ENCODE measurements around the gene PMPCA. TPM values are rescaled to one million over a fixed set of nuclear protein-coding genes. Genes with fewer than 3 reads are reported as not detected.

Gene PMPCA
- total and polyA plus RNA-seq, 2 of the 13 experiments (the other 11 are each of a cell fraction or from before 2014, with no cell fraction given): 70.2 to 88.4 TPM

DNA sequence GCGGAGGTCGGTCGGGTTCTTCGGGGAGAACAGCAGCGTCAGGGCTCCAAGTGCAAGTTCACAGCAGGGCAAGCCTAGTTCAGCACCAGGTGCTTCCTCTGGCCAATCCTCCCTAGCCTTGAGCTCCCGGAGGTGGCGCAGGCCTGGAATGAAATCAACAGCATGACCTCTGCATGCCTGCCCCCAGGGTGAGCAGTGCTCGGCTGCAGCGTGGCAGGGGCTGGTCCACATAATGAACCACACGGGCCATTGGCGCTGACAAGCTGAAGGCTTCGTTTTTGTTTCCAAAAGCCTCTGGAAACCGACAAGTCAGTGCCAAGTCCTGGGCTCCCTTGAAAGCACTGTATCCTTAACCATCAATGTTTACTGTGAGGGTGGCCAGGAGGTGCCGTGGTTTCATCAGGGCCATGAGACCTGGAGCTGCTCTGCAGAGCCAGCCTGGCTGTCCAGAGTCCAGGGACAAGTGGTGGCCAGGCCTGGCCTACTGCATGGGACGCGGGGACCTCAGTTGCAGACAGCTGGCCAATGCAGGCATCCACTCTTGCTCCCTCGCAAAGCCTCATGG is 31.3 kb downstream of the PMPCA start (continued):
- TF ChIP-seq ARNT2 (CRISPR knock-in tag; IDR thresholded peaks at IDR 0.05; ENCODE audit: low read depth): peak; percentile 46; the same call in 1 of the 2 replicates
- TF ChIP-seq AGO2 (optimal IDR thresholded peaks at IDR 0.05; ENCODE audit: low read depth, low read length): peak; percentile 43
- TF ChIP-seq CEBPG (CRISPR knock-in tag; IDR thresholded peaks at IDR 0.05): 0 out of 2 replicates have a peak, but pooled peaks have one; percentile 6
- no peak for TF ChIP-seq ZKSCAN1 (IDR thresholded peaks at IDR 0.05; ENCODE audit: low read length)
- TF ChIP-seq KLF9 (CRISPR knock-in tag; IDR thresholded peaks at IDR 0.05; ENCODE audit: low read depth): no peak
- TF ChIP-seq HMGXB4 (CRISPR knock-in tag; IDR thresholded peaks at IDR 0.05; ENCODE audit: borderline replicate concordance in 1 of 2, low read depth in 1 of 2): peak in 1 of 2 experiments; percentile 36; a peak in 1 of 4 replicates
- TF ChIP-seq, protein P1, sequence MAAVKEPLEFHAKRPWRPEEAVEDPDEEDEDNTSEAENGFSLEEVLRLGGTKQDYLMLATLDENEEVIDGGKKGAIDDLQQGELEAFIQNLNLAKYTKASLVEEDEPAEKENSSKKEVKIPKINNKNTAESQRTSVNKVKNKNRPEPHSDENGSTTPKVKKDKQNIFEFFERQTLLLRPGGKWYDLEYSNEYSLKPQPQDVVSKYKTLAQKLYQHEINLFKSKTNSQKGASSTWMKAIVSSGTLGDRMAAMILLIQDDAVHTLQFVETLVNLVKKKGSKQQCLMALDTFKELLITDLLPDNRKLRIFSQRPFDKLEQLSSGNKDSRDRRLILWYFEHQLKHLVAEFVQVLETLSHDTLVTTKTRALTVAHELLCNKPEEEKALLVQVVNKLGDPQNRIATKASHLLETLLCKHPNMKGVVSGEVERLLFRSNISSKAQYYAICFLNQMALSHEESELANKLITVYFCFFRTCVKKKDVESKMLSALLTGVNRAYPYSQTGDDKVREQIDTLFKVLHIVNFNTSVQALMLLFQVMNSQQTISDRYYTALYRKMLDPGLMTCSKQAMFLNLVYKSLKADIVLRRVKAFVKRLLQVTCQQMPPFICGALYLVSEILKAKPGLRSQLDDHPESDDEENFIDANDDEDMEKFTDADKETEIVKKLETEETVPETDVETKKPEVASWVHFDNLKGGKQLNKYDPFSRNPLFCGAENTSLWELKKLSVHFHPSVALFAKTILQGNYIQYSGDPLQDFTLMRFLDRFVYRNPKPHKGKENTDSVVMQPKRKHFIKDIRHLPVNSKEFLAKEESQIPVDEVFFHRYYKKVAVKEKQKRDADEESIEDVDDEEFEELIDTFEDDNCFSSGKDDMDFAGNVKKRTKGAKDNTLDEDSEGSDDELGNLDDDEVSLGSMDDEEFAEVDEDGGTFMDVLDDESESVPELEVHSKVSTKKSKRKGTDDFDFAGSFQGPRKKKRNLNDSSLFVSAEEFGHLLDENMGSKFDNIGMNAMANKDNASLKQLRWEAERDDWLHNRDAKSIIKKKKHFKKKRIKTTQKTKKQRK (IDR thresholded peaks at IDR 0.05; ENCODE audit: low read length): no peak
- TF ChIP-seq ZNF687 (CRISPR knock-in tag; IDR thresholded peaks at IDR 0.05): peak; percentile 95
- 0 out of 2 replicates have a peak, but pooled peaks have one; percentile 6 for TF ChIP-seq RARA (CRISPR knock-in tag; IDR thresholded peaks at IDR 0.05)
- no peak for TF ChIP-seq ONECUT2 (CRISPR knock-in tag; IDR thresholded peaks at IDR 0.05)
- TF ChIP-seq, protein P2, sequence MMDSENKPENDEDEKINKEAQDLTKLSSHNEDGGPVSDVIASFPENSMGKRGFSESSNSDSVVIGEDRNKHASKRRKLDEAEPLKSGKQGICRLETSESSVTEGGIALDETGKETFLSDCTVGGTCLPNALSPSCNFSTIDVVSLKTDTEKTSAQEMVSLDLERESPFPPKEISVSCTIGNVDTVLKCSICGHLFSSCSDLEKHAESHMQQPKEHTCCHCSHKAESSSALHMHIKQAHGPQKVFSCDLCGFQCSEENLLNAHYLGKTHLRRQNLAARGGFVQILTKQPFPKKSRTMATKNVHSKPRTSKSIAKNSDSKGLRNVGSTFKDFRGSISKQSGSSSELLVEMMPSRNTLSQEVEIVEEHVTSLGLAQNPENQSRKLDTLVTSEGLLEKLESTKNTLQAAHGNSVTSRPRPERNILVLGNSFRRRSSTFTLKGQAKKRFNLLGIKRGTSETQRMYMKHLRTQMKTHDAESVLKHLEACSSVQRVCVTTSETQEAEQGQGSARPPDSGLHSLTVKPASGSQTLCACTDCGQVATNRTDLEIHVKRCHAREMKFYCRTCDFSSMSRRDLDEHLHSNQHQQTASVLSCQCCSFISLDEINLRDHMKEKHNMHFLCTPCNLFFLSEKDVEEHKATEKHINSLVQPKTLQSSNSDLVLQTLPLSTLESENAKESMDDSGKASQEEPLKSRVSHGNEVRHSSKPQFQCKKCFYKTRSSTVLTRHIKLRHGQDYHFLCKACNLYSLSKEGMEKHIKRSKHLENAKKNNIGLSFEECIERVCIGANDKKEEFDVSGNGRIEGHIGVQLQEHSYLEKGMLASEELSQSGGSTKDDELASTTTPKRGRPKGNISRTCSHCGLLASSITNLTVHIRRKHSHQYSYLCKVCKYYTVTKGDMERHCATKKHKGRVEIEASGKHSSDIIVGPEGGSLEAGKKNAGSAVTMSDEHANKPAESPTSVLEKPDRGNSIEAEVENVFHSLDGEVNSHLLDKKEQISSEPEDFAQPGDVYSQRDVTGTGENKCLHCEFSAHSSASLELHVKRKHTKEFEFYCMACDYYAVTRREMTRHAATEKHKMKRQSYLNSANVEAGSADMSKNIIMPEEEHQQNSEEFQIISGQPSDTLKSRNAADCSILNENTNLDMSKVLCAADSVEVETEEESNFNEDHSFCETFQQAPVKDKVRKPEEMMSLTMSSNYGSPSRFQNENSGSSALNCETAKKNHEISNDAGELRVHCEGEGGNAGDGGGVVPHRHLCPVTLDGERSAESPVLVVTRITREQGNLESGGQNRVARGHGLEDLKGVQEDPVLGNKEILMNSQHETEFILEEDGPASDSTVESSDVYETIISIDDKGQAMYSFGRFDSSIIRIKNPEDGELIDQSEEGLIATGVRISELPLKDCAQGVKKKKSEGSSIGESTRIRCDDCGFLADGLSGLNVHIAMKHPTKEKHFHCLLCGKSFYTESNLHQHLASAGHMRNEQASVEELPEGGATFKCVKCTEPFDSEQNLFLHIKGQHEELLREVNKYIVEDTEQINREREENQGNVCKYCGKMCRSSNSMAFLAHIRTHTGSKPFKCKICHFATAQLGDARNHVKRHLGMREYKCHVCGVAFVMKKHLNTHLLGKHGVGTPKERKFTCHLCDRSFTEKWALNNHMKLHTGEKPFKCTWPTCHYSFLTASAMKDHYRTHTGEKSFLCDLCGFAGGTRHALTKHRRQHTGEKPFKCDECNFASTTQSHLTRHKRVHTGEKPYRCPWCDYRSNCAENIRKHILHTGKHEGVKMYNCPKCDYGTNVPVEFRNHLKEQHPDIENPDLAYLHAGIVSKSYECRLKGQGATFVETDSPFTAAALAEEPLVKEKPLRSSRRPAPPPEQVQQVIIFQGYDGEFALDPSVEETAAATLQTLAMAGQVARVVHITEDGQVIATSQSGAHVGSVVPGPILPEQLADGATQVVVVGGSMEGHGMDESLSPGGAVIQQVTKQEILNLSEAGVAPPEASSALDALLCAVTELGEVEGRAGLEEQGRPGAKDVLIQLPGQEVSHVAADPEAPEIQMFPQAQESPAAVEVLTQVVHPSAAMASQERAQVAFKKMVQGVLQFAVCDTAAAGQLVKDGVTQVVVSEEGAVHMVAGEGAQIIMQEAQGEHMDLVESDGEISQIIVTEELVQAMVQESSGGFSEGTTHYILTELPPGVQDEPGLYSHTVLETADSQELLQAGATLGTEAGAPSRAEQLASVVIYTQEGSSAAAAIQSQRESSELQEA (CRISPR knock-in tag; IDR thresholded peaks at IDR 0.05; ENCODE audit: not compliant biosample characterization): peak; percentile 38

All from HepG2 (cell line).